SIG-M5 (cell line): ENCODE data around the gene PRODH.
"Not testable (repeated sequence)": the region's sequence is repeated elsewhere in the genome, so short reads cannot be mapped to it uniquely, and the experiment has no call there.

Experiments used
- DNase-seq: peaks from one replicate; lab custom pipeline; 2025; lab: John Stamatoyannopoulos, UW

The PRODH gene

GRCh38 chr22:18935889-18936529 lies at the start of gene PRODH:
Gene PRODH, minus strand, starts transcription at chr22:18936293. Its CDS starts 6 bp downstream, at chr22:18936287.
- no peak for DNase-seq

GRCh38 chr22:18985780-18986179 lies 49.7 kb upstream of the PRODH start:
- DNase-seq = no peak

GRCh38 chr22:18984564-18984963 lies 48.5 kb upstream of the PRODH start:
- no peak for DNase-seq

- DNase-seq = no peak
These were observed 47.1 kb upstream of the PRODH start for GRCh38 chr22:18983120-18983651.

- DNase-seq = no peak
These were observed 44.7 kb upstream of the PRODH start for GRCh38 chr22:18980829-18981228.

- no peak for DNase-seq
These were observed 43.9 kb upstream of the PRODH start for GRCh38 chr22:18979957-18980356.

- no peak for DNase-seq
These were observed 42.4 kb upstream of the PRODH start for GRCh38 chr22:18978506-18978905.

- DNase-seq = no peak
These were observed 41.8 kb upstream of the PRODH start for GRCh38 chr22:18977824-18978425.

- no peak for DNase-seq
These were observed 40.2 kb upstream of the PRODH start for GRCh38 chr22:18976197-18976751.

GRCh38 chr22:18975434-18976196 lies 39.5 kb upstream of the PRODH start:
- DNase-seq = no peak

GRCh38 chr22:18974477-18975180 lies 38.5 kb upstream of the PRODH start:
- no peak for DNase-seq

- no peak for DNase-seq
These were observed 37.4 kb upstream of the PRODH start for GRCh38 chr22:18973264-18974031.

- DNase-seq = not testable (repeated sequence)
These were observed 36.5 kb upstream of the PRODH start for GRCh38 chr22:18972591-18972990.

GRCh38 chr22:18972029-18972428 lies 35.9 kb upstream of the PRODH start:
- not testable (repeated sequence) for DNase-seq

- DNase-seq = no peak
These were observed 35.2 kb upstream of the PRODH start for GRCh38 chr22:18971321-18971751.

- DNase-seq = no peak
These were observed 34.8 kb upstream of the PRODH start for GRCh38 chr22:18970948-18971315.

GRCh38 chr22:18970176-18970947 lies 34.3 kb upstream of the PRODH start:
- no peak for DNase-seq

- not testable (repeated sequence) for DNase-seq
These were observed 33.3 kb upstream of the PRODH start for GRCh38 chr22:18969158-18969942.

- no peak for DNase-seq
These were observed 32.1 kb upstream of the PRODH start for GRCh38 chr22:18968011-18968749.
